Neural cell (in vitro differentiated cells): ENCODE results near the gene PLSCR4. TPM values are rescaled to one million over a fixed set of nuclear protein-coding genes. Genes with fewer than 3 reads are reported as not detected.

Experiments used
- H2AFZ ChIP-seq: fragments of 200-600, 300-800 bp; sonication (generic), shearing (Covaris generic); 2 replicates; pipeline ENCODE4 v1.6.0; 2014; ENCODE audit warnings: low read depth, mild to moderate bottlenecking, antibody characterized with exemption, low read length, moderate library complexity
- H3F3A ChIP-seq: fragments of 200-600 bp; shearing (Covaris generic); 2 replicates; pipeline ENCODE4 v1.6.1; 2016; ENCODE audit warnings: mild to moderate bottlenecking, moderate library complexity, mixed read lengths, antibody characterized with exemption, low read length; ENCODE audit not compliant: insufficient read depth, poor library complexity, severe bottlenecking
- H3K27ac ChIP-seq: fragments of 200-600, 300-800 bp; sonication (generic), shearing (Covaris generic); 2 replicates; pipeline ENCODE4 v1.5.1; 2014; ENCODE audit warnings: mild to moderate bottlenecking, low read length, moderate library complexity
- H3K27me3 ChIP-seq: fragments of 300-800, 200-600 bp; sonication (generic), shearing (Covaris generic); 2 replicates; pipeline ENCODE4 v1.6.0; 2014; ENCODE audit warnings: mild to moderate bottlenecking, low read depth, low read length, moderate library complexity; ENCODE audit not compliant: insufficient read depth
- H3K36me3 ChIP-seq: fragments of 300-800, 200-600 bp; sonication (generic), shearing (Covaris generic); 2 replicates; pipeline ENCODE4 v1.5.1; 2014; ENCODE audit warnings: mild to moderate bottlenecking, antibody characterized with exemption, low read length, moderate library complexity; ENCODE audit not compliant: insufficient read depth
- H3K4me2 ChIP-seq: fragments of 300-800, 200-600 bp; sonication (generic), shearing (Covaris generic); 2 replicates; pipeline ENCODE4 v1.6.0; 2014; ENCODE audit warnings: mild to moderate bottlenecking, low read length
- H3K4me3 ChIP-seq: fragments of 300-800, 200-600 bp; sonication (generic), shearing (Covaris generic); 2 replicates; pipeline ENCODE4 v1.5.1; 2014; ENCODE audit warnings: mild to moderate bottlenecking, low read length, moderate library complexity
- H3K79me2 ChIP-seq: fragments of 200-600 bp; shearing (Covaris generic); replicated peaks from 2 replicates; pipeline ENCODE4 v1.6.0; 2014; ENCODE audit warnings: mild to moderate bottlenecking, low read length, moderate library complexity; ENCODE audit not compliant: insufficient read depth
- H3K9ac ChIP-seq: fragments of 300-800, 200-600 bp; sonication (generic), shearing (Covaris generic); 2 replicates; pipeline ENCODE4 v1.6.1; 2016; ENCODE audit warnings: mild to moderate bottlenecking, low read length, mixed read lengths
- H3K9me2 ChIP-seq: fragments of 200-600 bp; shearing (Covaris generic); 2 replicates; pipeline ENCODE4 v1.6.1; 2016; ENCODE audit warnings: mild to moderate bottlenecking, low read length, mixed read lengths; ENCODE audit not compliant: insufficient read depth
- H3K9me3 ChIP-seq: fragments of 200-600, 300-800 bp; sonication (generic), shearing (Covaris generic); 2 replicates; pipeline ENCODE4 v1.6.1; 2016; ENCODE audit warnings: mild to moderate bottlenecking, mixed run types, low read length, moderate library complexity, mixed read lengths
- H4K20me1 ChIP-seq: fragments of 200-600 bp; shearing (Covaris generic); 2 replicates; pipeline ENCODE4 v1.6.1; 2016; ENCODE audit warnings: mild to moderate bottlenecking, mixed run types; ENCODE audit not compliant: insufficient read depth
- EP300 ChIP-seq: fragments of 450-650 bp; conservative IDR thresholded peaks from 2 replicates; pipeline ENCODE4 v1.6.1; 2014; ENCODE audit warnings: antibody characterized with exemption, mild to moderate bottlenecking, moderate library complexity; ENCODE audit not compliant: poor library complexity, severe bottlenecking
- EZH2 ChIP-seq: fragments of 200-600, 300-800 bp; shearing (Covaris generic), sonication (generic); IDR thresholded peaks from 2 replicates; pipeline ENCODE4 v1.6.1; 2014; ENCODE audit warnings: antibody characterized with exemption, low read length, borderline replicate concordance, mild to moderate bottlenecking; ENCODE audit not compliant: insufficient read depth, poor library complexity, severe bottlenecking
- MXI1 ChIP-seq: fragments of 450-650 bp; conservative IDR thresholded peaks from 2 replicates; pipeline ENCODE4 v1.6.1; 2014; ENCODE audit warnings: antibody characterized with exemption, mild to moderate bottlenecking; ENCODE audit not compliant: poor library complexity, severe bottlenecking
- POLR2AphosphoS5 ChIP-seq: IDR thresholded peaks from 2 replicates; pipeline ENCODE4 v1.6.1; 2012
- RAD21 ChIP-seq: fragments of 450-650 bp; conservative IDR thresholded peaks from 2 replicates; pipeline ENCODE4 v1.6.1; 2014; ENCODE audit warnings: antibody characterized with exemption, mild to moderate bottlenecking, moderate library complexity
- REST ChIP-seq: IDR thresholded peaks from 2 replicates; pipeline ENCODE4 v1.6.1; 2012; ENCODE audit warnings: borderline replicate concordance
- SMC3 ChIP-seq: fragments of 450-650 bp; conservative IDR thresholded peaks from 2 replicates; pipeline ENCODE4 v1.6.1; 2014; ENCODE audit warnings: antibody characterized with exemption, mild to moderate bottlenecking, moderate library complexity; ENCODE audit not compliant: poor library complexity
- TAF1 ChIP-seq: IDR thresholded peaks from 2 replicates; pipeline ENCODE4 v1.6.1; 2012; ENCODE audit warnings: low read depth
- polyA plus RNA-seq: library from polyadenylated mRNA; depleted of rRNA; stranded (reverse); fragments of >200 nt; gene quantifications from 2 replicates; pipeline ENCODE4 v1.2.3, GENCODE V29; 2014
- TF ChIP-seq, protein P1 (sequence below): fragments of 450-650 bp; IDR thresholded peaks from 2 replicates; pipeline ENCODE4 v1.5.1; 2014; ENCODE audit warnings: antibody characterized with exemption, mild to moderate bottlenecking, moderate library complexity; ENCODE audit not compliant: poor library complexity, severe bottlenecking

PLSCR4 gene
- polyA plus RNA-seq, 1 donor from 2014 or later = not detected

DNA sequence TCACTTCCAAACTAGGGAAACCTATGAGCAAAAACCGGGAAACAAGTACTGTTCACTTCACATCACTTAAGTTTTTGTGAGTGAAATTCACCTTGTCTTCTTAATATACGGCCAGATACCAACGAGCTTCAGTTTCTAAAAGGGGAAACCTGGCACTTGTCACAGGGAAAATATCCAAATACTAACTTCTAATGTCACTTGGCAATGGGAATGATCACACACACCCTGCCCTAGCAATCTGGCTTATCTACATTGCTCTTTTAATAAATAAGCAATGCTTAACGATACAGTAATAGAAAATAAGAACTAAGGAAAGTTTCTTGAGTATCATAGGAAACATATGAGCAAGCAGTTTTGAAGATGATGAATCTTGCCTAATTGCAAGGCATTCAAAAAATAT lies 55.3 kb downstream of the PLSCR4 start:
- H3K27ac ChIP-seq = no peak overlapping the region
- no peaks in the 10 kb centered on the region for H3K36me3 ChIP-seq
- H3F3A ChIP-seq = no peaks in the 10 kb centered on the region
- H4K20me1 ChIP-seq = no peaks in the 10 kb centered on the region
- H3K4me3 ChIP-seq = no peak overlapping the region
- no peaks in the 10 kb centered on the region for H3K9me3 ChIP-seq
- H3K9ac ChIP-seq = no peak overlapping the region
- no peaks in the 10 kb centered on the region for H3K9me2 ChIP-seq
- no peaks in the 10 kb centered on the region for H3K79me2 ChIP-seq
- TF ChIP-seq EZH2 (no peak), POLR2AphosphoS5 (no peak), REST (no peak), RAD21 (no peak), EP300 (no peak), MXI1 (no peak), SMC3 (no peak), TAF1 (no peak)
- TF ChIP-seq, protein P1, sequence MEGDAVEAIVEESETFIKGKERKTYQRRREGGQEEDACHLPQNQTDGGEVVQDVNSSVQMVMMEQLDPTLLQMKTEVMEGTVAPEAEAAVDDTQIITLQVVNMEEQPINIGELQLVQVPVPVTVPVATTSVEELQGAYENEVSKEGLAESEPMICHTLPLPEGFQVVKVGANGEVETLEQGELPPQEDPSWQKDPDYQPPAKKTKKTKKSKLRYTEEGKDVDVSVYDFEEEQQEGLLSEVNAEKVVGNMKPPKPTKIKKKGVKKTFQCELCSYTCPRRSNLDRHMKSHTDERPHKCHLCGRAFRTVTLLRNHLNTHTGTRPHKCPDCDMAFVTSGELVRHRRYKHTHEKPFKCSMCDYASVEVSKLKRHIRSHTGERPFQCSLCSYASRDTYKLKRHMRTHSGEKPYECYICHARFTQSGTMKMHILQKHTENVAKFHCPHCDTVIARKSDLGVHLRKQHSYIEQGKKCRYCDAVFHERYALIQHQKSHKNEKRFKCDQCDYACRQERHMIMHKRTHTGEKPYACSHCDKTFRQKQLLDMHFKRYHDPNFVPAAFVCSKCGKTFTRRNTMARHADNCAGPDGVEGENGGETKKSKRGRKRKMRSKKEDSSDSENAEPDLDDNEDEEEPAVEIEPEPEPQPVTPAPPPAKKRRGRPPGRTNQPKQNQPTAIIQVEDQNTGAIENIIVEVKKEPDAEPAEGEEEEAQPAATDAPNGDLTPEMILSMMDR = no peak
- H3K4me2 ChIP-seq = no peak overlapping the region
- no peak overlapping the region for H2AFZ ChIP-seq
- H3K27me3 ChIP-seq = no peaks in the 10 kb centered on the region

DNA sequence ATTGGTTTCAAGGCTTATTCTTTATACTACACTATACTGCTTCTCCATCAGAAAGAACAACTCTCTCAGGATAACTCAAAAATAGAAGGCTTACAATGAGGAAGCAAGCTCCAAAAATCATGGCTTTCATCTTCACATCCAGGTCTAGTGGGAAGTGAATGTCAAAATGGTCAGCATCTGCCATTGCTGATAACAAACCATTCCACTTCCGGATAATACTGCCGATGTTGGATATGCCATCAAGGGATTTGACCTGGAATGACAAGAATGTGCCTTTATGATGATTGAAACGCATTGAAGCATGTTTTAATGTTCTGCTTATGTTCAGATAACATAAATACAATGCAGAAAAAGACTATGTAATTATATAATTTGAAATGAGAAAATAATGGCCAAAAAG lies 55.9 kb downstream of the PLSCR4 start:
- no peaks in the 10 kb centered on the region for H3K9me3 ChIP-seq
- H3K27ac ChIP-seq = no peak overlapping the region
- H3F3A ChIP-seq = no peaks in the 10 kb centered on the region
- no peak overlapping the region for H3K4me3 ChIP-seq
- no peak overlapping the region for H2AFZ ChIP-seq
- H3K36me3 ChIP-seq = no peaks in the 10 kb centered on the region
- H3K4me2 ChIP-seq = no peak overlapping the region
- no peaks in the 10 kb centered on the region for H4K20me1 ChIP-seq
- H3K9ac ChIP-seq = no peak overlapping the region
- no peaks in the 10 kb centered on the region for H3K27me3 ChIP-seq
- no peak for TF ChIP-seq SMC3
- TF ChIP-seq RAD21 = no peak
- no peak for TF ChIP-seq MXI1
- TF ChIP-seq EZH2 = no peak
- no peak for TF ChIP-seq TAF1
- no peak for TF ChIP-seq POLR2AphosphoS5
- TF ChIP-seq, protein P1 = no peak
- no peak for TF ChIP-seq EP300
- no peak for TF ChIP-seq REST
- no peaks in the 10 kb centered on the region for H3K79me2 ChIP-seq
- no peaks in the 10 kb centered on the region for H3K9me2 ChIP-seq
